Adrenal gland (tissue), 12 donors: ENCODE results near the gene FGGY. TPM values are rescaled to one million over a fixed set of nuclear protein-coding genes. Genes with fewer than 3 reads are reported as not detected.
"Not testable (repeated sequence)": the region's sequence is repeated elsewhere in the genome, so short reads cannot be mapped to it uniquely, and the experiment has no call there.

Experiments used
- DNase-seq, 7 donors: peaks; one replicate each; pipeline ENCODE4 v3.0.0-alpha.2; 2019 to 2020
- H3K27ac ChIP-seq, 5 donors: fragments of 200-600 bp; sonication (generic) in 4 of 5; 1 replicate in 3 of 5; 2 replicates in 2 of 5; pipeline versions ENCODE4 v1.5.1 to v1.8.0; 2016 to 2020; ENCODE audit warnings: mild to moderate bottlenecking in 1 of 5
- H3K27me3 ChIP-seq: fragments of 200-600 bp; 2 replicates; pipeline ENCODE4 v1.8.0; 2021
- H3K36me3 ChIP-seq, 2 donors: fragments of 200-600 bp; replicated peaks in 1 of 2; 1 replicate in 1 of 2; 2 replicates in 1 of 2; pipeline versions ENCODE4 v1.5.1 to v1.8.0; 2018 to 2022
- H3K4me1 ChIP-seq, 2 donors: fragments of 200-600 bp; replicated peaks in 1 of 2; 1 replicate in 1 of 2; 2 replicates in 1 of 2; pipeline versions ENCODE4 v1.5.1 to v1.8.0; 2018 to 2021
- H3K4me3 ChIP-seq, 4 donors: fragments of 200-600 bp; sonication (generic) in 3 of 4; one replicate each; pipeline ENCODE4 v1.5.1; 2016 to 2018
- H3K9me3 ChIP-seq, 3 donors: fragments of 200-600 bp; sonication (generic) in 1 of 3; replicated peaks in 1 of 3; 1 replicate in 2 of 3; 2 replicates in 1 of 3; pipeline versions ENCODE4 v1.5.1 to v1.8.0; 2016 to 2021
- CTCF ChIP-seq, 6 experiments: fragments of 450-650 bp in 4 of 6; fragments of 200-600 bp in 2 of 6; sonication (generic) in 1 of 6; IDR thresholded peaks; 1 replicate in 5 of 6; 2 replicates in 1 of 6; pipeline versions ENCODE4 v1.5.1 to v1.8.0; 2016 to 2021; ENCODE audit warnings: antibody characterized with exemption in 6 of 6, mild to moderate bottlenecking in 2 of 6, moderate library complexity in 1 of 6
- POLR2A ChIP-seq, 2 donors: fragments of 450-650 bp; IDR thresholded peaks; one replicate each; pipeline ENCODE4 v1.6.1; 2017; ENCODE audit warnings: antibody characterized with exemption in 2 of 2, mild to moderate bottlenecking in 2 of 2, moderate library complexity in 1 of 2
- WGBS, 4 donors: extraction: QIAGEN DNeasy Blood & Tissue Kit in 2 of 4; methylation state at CpG; one replicate each; pipeline versions ENCODE4 v1.1.5 to v1.1.7; 2013 to 2017; 5-methylcytosine and 5-hydroxymethylcytosine counted together
- intact Hi-C, 2 donors: fragments of 100-400 bp; cut with DNase I; formaldehyde crosslinking; loops; one replicate each; pipeline versions ENCODE4 v1.14.1 to v1.15.0; 2022 to 2023
- polyA plus RNA-seq, 3 donors: library from polyadenylated mRNA; stranded (reverse); fragments of 200-250 nt in 2 of 3; fragments of 350-450 nt in 1 of 3; fragmentation: Illumina TruSeq in 1 of 3; extraction: RNeasy Lipid Tissue Mini Kit (QIAGEN cat#74804) in 1 of 3; gene quantifications; one replicate each; pipeline ENCODE4 v1.2.3, GENCODE V29; 2013 to 2014
- total RNA-seq, 9 donors: library from RNA; depleted of rRNA in 4 of 9; stranded (reverse); fragments of >200 nt in 4 of 9; fragments of 120-200 nt in 1 of 9; fragmentation: NEBNext Ultra II Directional in 1 of 9; extraction: Animal tissue kit (Norgen Biotek cat#: 25700) in 1 of 9; gene quantifications; one replicate each; pipeline versions ENCODE4 v1.1.0 to v1.2.4, GENCODE V29; 2013 to 2023
- donor health status: healthy with polysubstance abuse.
- donor health status: Bipolar disorder and iron deficiency.
- donor health status: DM: yes; HTN: yes; CAD: no.
- donor health status: DM: no; HTN: no; CAD: no.
- donor health status: DM: no; HTN: no; CAD: no.
- donor health status: DM: yes; HTN: yes; CAD: no.

The FGGY gene
- total and polyA plus RNA-seq, 12 donors, result 7.4 to 75.5 (median 35.0) TPM

GRCh38 chr1:59298026-59298583 lies 1.2 kb downstream of the FGGY start:
- H3K27me3 ChIP-seq, result no peaks in the 10 kb centered on the region
- no peak overlapping the region for H3K4me3 ChIP-seq
- TF ChIP-seq POLR2A (IDR thresholded peaks at IDR 0.05) (no peak), CTCF (IDR thresholded peaks at IDR 0.05) (no peak)
- peaks cover 17 to 32% of the 10 kb centered on the region in 2 donors for H3K4me1 ChIP-seq
- 53 to 79% (median 65%) methylated on average over 2 of the region's 2 CpGs for WGBS, 4 donors
- intact Hi-C loops, result loop anchor here (5.0 to 10.0 kb wide), 3 partner anchors 143 to 399 kb away; no protein-coding TSS in a partner anchor
- no peaks in the 10 kb centered on the region for H3K9me3 ChIP-seq
- peak overlapping the region; percentile 80 to 98 (median 93) for H3K27ac ChIP-seq
- DNase-seq, result peak in 6 of 7 donors; percentile 38 to 76 (median 54)
- H3K36me3 ChIP-seq, result no peaks in the 10 kb centered on the region

GRCh38 chr1:59298710-59299346 lies 1.9 kb downstream of the FGGY start:
- Histone ChIP-seq H3K36me3 (no peaks in the 10 kb centered on the region), H3K4me1 (peaks cover 15 to 30% of the 10 kb centered on the region in 2 donors), H3K9me3 (no peaks in the 10 kb centered on the region), H3K27me3 (no peaks in the 10 kb centered on the region), H3K4me3 (no peak overlapping the region), H3K27ac (peak overlapping the region in 4 of 5 donors; percentile 89 to 98 (median 95))
- no peak for TF ChIP-seq POLR2A (IDR thresholded peaks at IDR 0.05)
- TF ChIP-seq CTCF (IDR thresholded peaks at IDR 0.05), result no peak
- intact Hi-C loops, result loop anchor here (5.0 to 10.0 kb wide), 3 partner anchors 144 to 398 kb away; no protein-coding TSS in a partner anchor
- no peak for DNase-seq
- 88 to 94% (median 92%) methylated on average over 6 of the region's 6 CpGs for WGBS, 4 donors

- WGBS, 4 donors, result 95 to 97% (median 96%) methylated on average over 11 of the region's 11 CpGs
- H3K4me3 ChIP-seq, H3K36me3 ChIP-seq, H3K27ac ChIP-seq, H3K27me3 ChIP-seq, DNase-seq, H3K9me3 ChIP-seq: not testable (repeated sequence)
- H3K4me1 ChIP-seq, result peaks cover 15 to 30% of the 10 kb centered on the region in 2 donors
- intact Hi-C loops, result loop anchor here (5.0 to 10.0 kb wide), 3 partner anchors 145 to 398 kb away; no protein-coding TSS in a partner anchor
Measured at GRCh38 chr1:59299670-59300069, 2.8 kb downstream of the FGGY start.

GRCh38 chr1:59302297-59302696 lies 5.4 kb downstream of the FGGY start:
- Histone ChIP-seq H3K4me1 (peaks cover 8 to 20% of the 10 kb centered on the region in 2 donors), H3K9me3 (peaks cover 0 to 9% (median 8%) of the 10 kb centered on the region in 3 donors), H3K36me3 (no peaks in the 10 kb centered on the region), H3K27me3 (no peaks in the 10 kb centered on the region), H3K27ac (no peak overlapping the region), H3K4me3 (no peak overlapping the region)
- no peak for DNase-seq
- no peak for TF ChIP-seq POLR2A (IDR thresholded peaks at IDR 0.05)
- no peak for TF ChIP-seq CTCF (IDR thresholded peaks at IDR 0.05)
- 93 to 100% (median 95%) methylated on average over 1 of the region's 1 CpG for WGBS, 4 donors
- intact Hi-C loops, result no loop called here
